HL-60 (cell line): ENCODE data around the gene TRDN.

Experiments
- CTCF ChIP-seq: IDR thresholded peaks from one replicate; pipeline ENCODE4 v1.5.1; 2011; ENCODE audit warnings: low read length, control low read depth, inconsistent platforms; ENCODE audit not compliant: insufficient read depth
- POLR2AphosphoS5 ChIP-seq: IDR thresholded peaks from 2 replicates; pipeline ENCODE4 v1.6.1; 2012; ENCODE audit warnings: low read depth
- TF ChIP-seq, protein P1 (sequence below): IDR thresholded peaks from 2 replicates; pipeline ENCODE4 v1.6.1; 2012; ENCODE audit warnings: low read depth; ENCODE audit not compliant: insufficient replicate concordance

DNA sequence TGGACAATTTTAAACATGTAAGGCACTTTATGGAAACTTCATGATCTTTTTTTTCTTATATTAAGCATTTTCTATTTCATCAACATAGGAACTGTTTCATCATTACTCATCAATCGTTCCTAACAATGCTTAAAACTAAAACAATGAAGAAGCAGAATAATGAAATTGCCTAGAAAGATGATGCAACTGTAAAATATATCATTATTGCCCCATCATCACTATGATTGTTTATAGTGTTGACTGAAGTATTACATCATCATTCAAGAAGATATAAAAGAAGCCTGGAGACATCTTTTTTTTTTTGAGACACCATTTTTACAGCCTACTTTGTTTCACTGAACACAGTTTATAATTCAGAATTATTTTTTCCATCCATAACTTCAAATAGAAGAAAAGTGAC lies 147.2 kb downstream of the TRDN start:
- TF ChIP-seq CTCF (no peak), POLR2AphosphoS5 (no peak)
- TF ChIP-seq, protein P1, sequence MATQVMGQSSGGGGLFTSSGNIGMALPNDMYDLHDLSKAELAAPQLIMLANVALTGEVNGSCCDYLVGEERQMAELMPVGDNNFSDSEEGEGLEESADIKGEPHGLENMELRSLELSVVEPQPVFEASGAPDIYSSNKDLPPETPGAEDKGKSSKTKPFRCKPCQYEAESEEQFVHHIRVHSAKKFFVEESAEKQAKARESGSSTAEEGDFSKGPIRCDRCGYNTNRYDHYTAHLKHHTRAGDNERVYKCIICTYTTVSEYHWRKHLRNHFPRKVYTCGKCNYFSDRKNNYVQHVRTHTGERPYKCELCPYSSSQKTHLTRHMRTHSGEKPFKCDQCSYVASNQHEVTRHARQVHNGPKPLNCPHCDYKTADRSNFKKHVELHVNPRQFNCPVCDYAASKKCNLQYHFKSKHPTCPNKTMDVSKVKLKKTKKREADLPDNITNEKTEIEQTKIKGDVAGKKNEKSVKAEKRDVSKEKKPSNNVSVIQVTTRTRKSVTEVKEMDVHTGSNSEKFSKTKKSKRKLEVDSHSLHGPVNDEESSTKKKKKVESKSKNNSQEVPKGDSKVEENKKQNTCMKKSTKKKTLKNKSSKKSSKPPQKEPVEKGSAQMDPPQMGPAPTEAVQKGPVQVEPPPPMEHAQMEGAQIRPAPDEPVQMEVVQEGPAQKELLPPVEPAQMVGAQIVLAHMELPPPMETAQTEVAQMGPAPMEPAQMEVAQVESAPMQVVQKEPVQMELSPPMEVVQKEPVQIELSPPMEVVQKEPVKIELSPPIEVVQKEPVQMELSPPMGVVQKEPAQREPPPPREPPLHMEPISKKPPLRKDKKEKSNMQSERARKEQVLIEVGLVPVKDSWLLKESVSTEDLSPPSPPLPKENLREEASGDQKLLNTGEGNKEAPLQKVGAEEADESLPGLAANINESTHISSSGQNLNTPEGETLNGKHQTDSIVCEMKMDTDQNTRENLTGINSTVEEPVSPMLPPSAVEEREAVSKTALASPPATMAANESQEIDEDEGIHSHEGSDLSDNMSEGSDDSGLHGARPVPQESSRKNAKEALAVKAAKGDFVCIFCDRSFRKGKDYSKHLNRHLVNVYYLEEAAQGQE, result no peak
